Transverse colon (tissue), 4 donors: ENCODE measurements around the gene ARHGAP22. TPM values are rescaled to one million over a fixed set of nuclear protein-coding genes. Genes with fewer than 3 reads are reported as not detected.

ENCODE experiments used
- DNase-seq: peaks from one replicate; pipeline ENCODE4 v3.0.0-alpha.2; 2019
- H3K27ac ChIP-seq, 4 donors: fragments of 200-600 bp; sonication (generic); 2 replicates each; pipeline ENCODE4 v1.5.1; 2016 to 2018; ENCODE audit warnings: inconsistent platforms in 4 of 4
- H3K27me3 ChIP-seq: fragments of 200-600 bp; sonication (generic); 2 replicates; pipeline ENCODE4 v1.5.1; 2017; ENCODE audit warnings: inconsistent platforms
- H3K36me3 ChIP-seq, 4 donors: fragments of 200-600 bp; sonication (generic); 2 replicates each; pipeline ENCODE4 v1.5.1; 2017 to 2019; ENCODE audit warnings: inconsistent platforms in 4 of 4
- H3K4me1 ChIP-seq, 4 donors: fragments of 200-600 bp; sonication (generic); 2 replicates each; pipeline ENCODE4 v1.5.1; 2017 to 2020; ENCODE audit warnings: inconsistent platforms in 4 of 4
- H3K4me3 ChIP-seq, 4 donors: fragments of 200-600 bp; sonication (generic); 1 replicate in 1 of 4; 2 replicates in 3 of 4; pipeline versions ENCODE4 v1.5.1 to v1.6.1; 2017 to 2019; ENCODE audit warnings: inconsistent platforms in 4 of 4
- H3K9me3 ChIP-seq, 2 donors: fragments of 200-600 bp; sonication (generic); 2 replicates each; pipeline ENCODE4 v1.5.1; 2017 to 2019; ENCODE audit warnings: inconsistent platforms in 2 of 2
- CTCF ChIP-seq, 5 experiments: fragments of 200-600 bp in 3 of 5; fragments of 450-650 bp in 2 of 5; sonication (generic) in 3 of 5; IDR thresholded peaks; 1 replicate in 2 of 5; 2 replicates in 3 of 5; pipeline ENCODE4 v1.5.1; 2016 to 2017; ENCODE audit warnings: antibody characterized with exemption in 5 of 5, inconsistent platforms in 3 of 5, mild to moderate bottlenecking in 2 of 5, moderate library complexity in 1 of 5
- EP300 ChIP-seq: sonication (generic); formaldehyde crosslinking; IDR thresholded peaks from one replicate; pipeline ENCODE4 v1.6.1; 2017; ENCODE audit warnings: antibody characterized with exemption, low read depth
- POLR2A ChIP-seq: fragments of 450-650 bp; IDR thresholded peaks from one replicate; pipeline ENCODE4 v1.6.1; 2016; ENCODE audit warnings: antibody characterized with exemption, mild to moderate bottlenecking, moderate library complexity
- POLR2AphosphoS5 ChIP-seq, 3 donors: sonication (generic); formaldehyde crosslinking; IDR thresholded peaks; one replicate each; pipeline ENCODE4 v1.6.1; 2016; ENCODE audit warnings: antibody characterized with exemption in 3 of 3
- WGBS, 2 donors: methylation state at CpG; one replicate each; pipeline ENCODE4 v1.1.5; 2018; ENCODE audit warnings: low coverage in 1 of 2; 5-methylcytosine and 5-hydroxymethylcytosine counted together
- in situ Hi-C, 4 donors: fragments of 200-750 bp; cut with MboI; loops; one replicate each; pipeline versions ENCODE4 v1.15.0 to v1.15.1; 2017; ENCODE audit warnings: low sequenced_read_pairs in 3 of 4, low pct_ligation_motif_present in 1 of 4, low pct_unique_long_range_greater_than_20kb in 1 of 4
- intact Hi-C: fragments of 100-400 bp; cut with DNase I; formaldehyde crosslinking; loops from one replicate; pipeline ENCODE4 v1.15.1; 2023; ENCODE audit warnings: low total_unique reads
- total RNA-seq, 4 donors: library from RNA; depleted of rRNA; stranded (reverse); fragments of >200 nt; gene quantifications; one replicate each; pipeline ENCODE4 v1.1.0, GENCODE V29; 2016

Gene ARHGAP22
- total RNA-seq, 4 donors from 2014 or later = 1.4 to 3.4 (median 1.7) TPM; not detected in 1

- in situ Hi-C loops (no loop called here), intact Hi-C loops (no loop called here)
- 61 to 74% methylated on average over 3 to 8 of the region's 8 CpGs for WGBS, 2 donors
- Histone ChIP-seq H3K27ac (peak overlapping the region in 3 of 4 donors; percentile 26 to 56 (median 28)), H3K4me3 (no peak overlapping the region), H3K36me3 (no peaks in the 10 kb centered on the region), H3K9me3 (no peaks in the 10 kb centered on the region), H3K27me3 (no peaks in the 10 kb centered on the region), H3K4me1 (peaks cover 0 to 14% (median 4%) of the 10 kb centered on the region in 4 donors)
- no peak for DNase-seq
- TF ChIP-seq POLR2AphosphoS5 (IDR thresholded peaks at IDR 0.05) (peak in 1 of 3 donors; percentile 19), POLR2A (no peak), CTCF (IDR thresholded peaks at IDR 0.05) (no peak), EP300 (no peak)
These were observed 25.5 kb downstream of the ARHGAP22 start for GRCh38 chr10:48579251-48579960.

- WGBS, 2 donors = 40 to 93% methylated on average over 3 to 5 of the region's 5 CpGs
- DNase-seq = no peak
These were observed 27.7 kb downstream of the ARHGAP22 start for GRCh38 chr10:48577158-48577557.

GRCh38 chr10:48576501-48576900, 28.4 kb downstream of the ARHGAP22 start:
- intact Hi-C loops (no loop called here), in situ Hi-C loops (no loop called here)
- TF ChIP-seq POLR2A (no peak), CTCF (IDR thresholded peaks at IDR 0.05) (no peak), POLR2AphosphoS5 (IDR thresholded peaks at IDR 0.05) (no peak), EP300 (no peak)
- Histone ChIP-seq H3K27ac (no peak overlapping the region), H3K9me3 (no peaks in the 10 kb centered on the region), H3K36me3 (no peaks in the 10 kb centered on the region), H3K4me1 (peaks cover 0 to 14% (median 4%) of the 10 kb centered on the region in 4 donors), H3K27me3 (no peaks in the 10 kb centered on the region), H3K4me3 (no peak overlapping the region)
- no peak for DNase-seq
- 73 to 94% methylated on average over 2 of the region's 2 CpGs for WGBS, 2 donors

More at GRCh38 chr10:48577158-48577557, 27.7 kb downstream of the ARHGAP22 start:
- no peak for TF ChIP-seq POLR2AphosphoS5 (IDR thresholded peaks at IDR 0.05)
- no peak for TF ChIP-seq CTCF (IDR thresholded peaks at IDR 0.05)
- TF ChIP-seq EP300 = no peak
- no peak for TF ChIP-seq POLR2A
- H3K36me3 ChIP-seq = no peaks in the 10 kb centered on the region
- no peaks in the 10 kb centered on the region for H3K27me3 ChIP-seq
- no peaks in the 10 kb centered on the region for H3K9me3 ChIP-seq
- no peak overlapping the region for H3K4me3 ChIP-seq
- peak overlapping the region in 1 of 4 donors; percentile 13 for H3K27ac ChIP-seq
- peaks cover 0 to 14% (median 4%) of the 10 kb centered on the region in 4 donors for H3K4me1 ChIP-seq
- intact Hi-C loops = no loop called here
- in situ Hi-C loops = no loop called here

GRCh38 chr10:48575901-48576300, 29.0 kb downstream of the ARHGAP22 start:
- H3K27me3 ChIP-seq = no peaks in the 10 kb centered on the region
- in situ Hi-C loops (no loop called here), intact Hi-C loops (no loop called here)
- WGBS, 2 donors = 96% methylated on average over 4 of the region's 4 CpGs; no CpG with 5 or more reads in 1 of the 2 donors
- no peaks in the 10 kb centered on the region for H3K36me3 ChIP-seq
- no peaks in the 10 kb centered on the region for H3K9me3 ChIP-seq
- H3K4me1 ChIP-seq = peaks cover 0 to 14% (median 4%) of the 10 kb centered on the region in 4 donors
- H3K27ac ChIP-seq = no peak overlapping the region
- TF ChIP-seq EP300 (no peak), POLR2AphosphoS5 (IDR thresholded peaks at IDR 0.05) (no peak), CTCF (IDR thresholded peaks at IDR 0.05) (no peak), POLR2A (no peak)
- no peak for DNase-seq
- no peak overlapping the region for H3K4me3 ChIP-seq
